Stimulated activated CD4-positive, alpha-beta T cell treated with anti-CD3 and anti-CD28 coated beads, Interleukin-1b, Interleukin-23, amount 100 ng/mL, for 24 hours (primary cell): ENCODE results near the gene VSTM2B.

Experiments used
- DNase-seq, 4 experiments: peaks; one replicate each; pipeline ENCODE4 v3.0.0-alpha.2; 2020; ENCODE audit warnings: low read depth in 4 of 4, low spot score in 1 of 4

The VSTM2B gene

GRCh38 chr19:29495901-29496441 lies 29.8 kb upstream of the VSTM2B start:
- no peak for DNase-seq

GRCh38 chr19:29497241-29497640 lies 28.6 kb upstream of the VSTM2B start:
- DNase-seq, result no peak

GRCh38 chr19:29497686-29498436 lies 27.9 kb upstream of the VSTM2B start:
- no peak for DNase-seq

- DNase-seq, result no peak
These were observed 26.4 kb upstream of the VSTM2B start for GRCh38 chr19:29499261-29499920.

GRCh38 chr19:29499921-29500590 lies 25.7 kb upstream of the VSTM2B start:
- no peak for DNase-seq

- no peak for DNase-seq
These were observed 23.8 kb upstream of the VSTM2B start for GRCh38 chr19:29501816-29502580.

- DNase-seq, result no peak
These were observed 23.3 kb upstream of the VSTM2B start for GRCh38 chr19:29502581-29502850.

GRCh38 chr19:29503140-29503758 lies 22.5 kb upstream of the VSTM2B start:
- DNase-seq, result no peak

GRCh38 chr19:29503785-29504184 lies 22.0 kb upstream of the VSTM2B start:
- no peak for DNase-seq

- no peak for DNase-seq
These were observed 21.3 kb upstream of the VSTM2B start for GRCh38 chr19:29504454-29504853.

GRCh38 chr19:29505097-29505824 lies 20.5 kb upstream of the VSTM2B start:
- DNase-seq, result no peak

- DNase-seq, result no peak
These were observed 19.2 kb upstream of the VSTM2B start for GRCh38 chr19:29506619-29506911.

- DNase-seq, result no peak
These were observed 18.5 kb upstream of the VSTM2B start for GRCh38 chr19:29507081-29507860.

- no peak for DNase-seq
These were observed 17.6 kb upstream of the VSTM2B start for GRCh38 chr19:29508181-29508580.

GRCh38 chr19:29509456-29509855 lies 16.3 kb upstream of the VSTM2B start:
- no peak for DNase-seq

- DNase-seq, result no peak
These were observed 15.0 kb upstream of the VSTM2B start for GRCh38 chr19:29510701-29511265.

GRCh38 chr19:29511768-29512167 lies 14.0 kb upstream of the VSTM2B start:
- no peak for DNase-seq

GRCh38 chr19:29512748-29513147 lies 13.0 kb upstream of the VSTM2B start:
- no peak for DNase-seq

GRCh38 chr19:29514525-29515232 lies 11.1 kb upstream of the VSTM2B start:
- no peak for DNase-seq
